K562 (cell line): ENCODE data around the gene SLC66A3. TPM values are rescaled to one million over a fixed set of nuclear protein-coding genes. Genes with fewer than 3 reads are reported as not detected.

Source experiments
- ATF6 ChIP-seq: sonication (generic); formaldehyde crosslinking; IDR thresholded peaks from 2 replicates; pipeline ENCODE4 v1.4.0; 2020; ENCODE audit warnings: mild to moderate bottlenecking, missing genetic modification reagents
- CTCF ChIP-seq, 3 experiments: IDR thresholded peaks in 2 of 3; conservative IDR thresholded peaks in 1 of 3; 2 replicates each; pipeline ENCODE4 v1.5.1; 2011 to 2012; ENCODE audit warnings: low read length in 3 of 3, mild to moderate bottlenecking in 3 of 3, control low read depth in 2 of 3, improper control_type of control experiment in 1 of 3, inconsistent platforms in 1 of 3, low read depth in 1 of 3, mixed read lengths in 1 of 3, moderate library complexity in 1 of 3; ENCODE audit not compliant: insufficient read depth in 2 of 3
- ELK3 ChIP-seq: fragments of 450-650 bp; formaldehyde crosslinking; IDR thresholded peaks from 2 replicates; pipeline ENCODE4 v1.4.0; 2020; ENCODE audit warnings: mild to moderate bottlenecking
- EP300 ChIP-seq: IDR thresholded peaks from 2 replicates; pipeline ENCODE4 v1.6.1; 2012; ENCODE audit warnings: low read length, improper control_type of control experiment
- HDAC3 ChIP-seq: fragments of 450-650 bp; IDR thresholded peaks from 2 replicates; pipeline ENCODE4 v1.6.1; 2018; ENCODE audit warnings: borderline replicate concordance, mild to moderate bottlenecking, moderate library complexity; ENCODE audit not compliant: partially characterized antibody
- HMGN3 ChIP-seq: IDR thresholded peaks from 2 replicates; pipeline ENCODE4 v1.6.1; 2011; ENCODE audit warnings: borderline replicate concordance, low read depth, mild to moderate bottlenecking, mixed read lengths, low read length; ENCODE audit not compliant: insufficient read length; ENCODE audit errors: extremely low read depth
- HSF4 ChIP-seq: fragments of 250-450 bp; sonication (Bioruptor Pico); IDR thresholded peaks from 2 replicates; pipeline ENCODE4 v2.1.2; 2022; ENCODE audit warnings: mild to moderate bottlenecking, moderate library complexity, borderline replicate concordance
- KAT8 ChIP-seq: fragments of 450-650 bp; IDR thresholded peaks from 2 replicates; pipeline ENCODE4 v1.6.1; 2016; ENCODE audit warnings: low read depth, mild to moderate bottlenecking
- KLF6 ChIP-seq: fragments of 250-450 bp; sonication (Bioruptor Pico); IDR thresholded peaks from 2 replicates; pipeline ENCODE4 v1.4.0; 2020; ENCODE audit warnings: mild to moderate bottlenecking, moderate library complexity, borderline replicate concordance
- MAX ChIP-seq: sonication (generic); formaldehyde crosslinking; IDR thresholded peaks from 2 replicates; pipeline ENCODE4 v1.9.0; 2022; ENCODE audit warnings: mild to moderate bottlenecking, missing genetic modification reagents
- PBX2 ChIP-seq, 2 experiments: IDR thresholded peaks in 1 of 2; conservative IDR thresholded peaks in 1 of 2; 2 replicates each; pipeline ENCODE4 v1.6.1; 2016; ENCODE audit warnings: low read depth in 2 of 2, mild to moderate bottlenecking in 1 of 2, missing compliant biosample characterization in 1 of 2, missing genetic modification characterization in 1 of 2, moderate library complexity in 1 of 2
- POLR2AphosphoS5 ChIP-seq: IDR thresholded peaks from 2 replicates; pipeline ENCODE4 v1.6.1; 2011; ENCODE audit warnings: mild to moderate bottlenecking, low read depth, low read length, moderate library complexity; ENCODE audit not compliant: control insufficient read depth, insufficient read depth
- TEAD4 ChIP-seq, 2 experiments: sonication (generic) in 1 of 2; formaldehyde crosslinking in 1 of 2; IDR thresholded peaks; 2 replicates each; pipeline versions ENCODE4 v1.6.1 to v1.8.0; 2012 to 2022; ENCODE audit warnings: borderline replicate concordance in 1 of 2, inconsistent platforms in 1 of 2, low read length in 1 of 2, mild to moderate bottlenecking in 1 of 2, missing genetic modification reagents in 1 of 2
- ZNF780A ChIP-seq: fragments of 250-450 bp; sonication (Bioruptor Pico); IDR thresholded peaks from 2 replicates; pipeline ENCODE4 v1.5.0; 2021; ENCODE audit warnings: mild to moderate bottlenecking
- polyA plus RNA-seq, 8 experiments: library from polyadenylated mRNA; depleted of rRNA in 4 of 8; stranded (reverse) in 5 of 8; unstranded in 3 of 8; fragments of >200 nt; fragmentation: Nextera tagmentation in 2 of 8; fragmentation: Illumina TruSeq in 1 of 8; extraction: Ambion mirVana in 2 of 8; extraction: Trizol in 1 of 8; gene quantifications; 2 replicates each; pipeline versions ENCODE4 v1.2.1 to v1.2.3, GENCODE V29; 2011 to 2014; ENCODE audit warnings: inconsistent platforms in 1 of 8, missing spikeins in 1 of 8
- total RNA-seq, 7 experiments: library from RNA; depleted of rRNA in 6 of 7; stranded (reverse); fragments of >200 nt in 6 of 7; fragmentation: Illumina TruSeq in 2 of 7; extraction: Trizol in 2 of 7; gene quantifications; 2 replicates each; pipeline versions ENCODE4 v1.2.1 to v1.2.3, GENCODE V29; 2011 to 2021; ENCODE audit warnings: low replicate concordance in 1 of 7
- TF ChIP-seq, protein P1 (sequence below): fragments of 250-450 bp; sonication (Bioruptor Pico); IDR thresholded peaks from 2 replicates; pipeline ENCODE4 v1.8.0; 2021; ENCODE audit warnings: moderate library complexity, mild to moderate bottlenecking, inconsistent platforms

Gene SLC66A3
- total and polyA plus RNA-seq, 9 of the 15 experiments (the other 6 are each of a cell fraction or from before 2014, with no cell fraction given) = 2.8 to 30.0 (median 9.1) TPM

DNA sequence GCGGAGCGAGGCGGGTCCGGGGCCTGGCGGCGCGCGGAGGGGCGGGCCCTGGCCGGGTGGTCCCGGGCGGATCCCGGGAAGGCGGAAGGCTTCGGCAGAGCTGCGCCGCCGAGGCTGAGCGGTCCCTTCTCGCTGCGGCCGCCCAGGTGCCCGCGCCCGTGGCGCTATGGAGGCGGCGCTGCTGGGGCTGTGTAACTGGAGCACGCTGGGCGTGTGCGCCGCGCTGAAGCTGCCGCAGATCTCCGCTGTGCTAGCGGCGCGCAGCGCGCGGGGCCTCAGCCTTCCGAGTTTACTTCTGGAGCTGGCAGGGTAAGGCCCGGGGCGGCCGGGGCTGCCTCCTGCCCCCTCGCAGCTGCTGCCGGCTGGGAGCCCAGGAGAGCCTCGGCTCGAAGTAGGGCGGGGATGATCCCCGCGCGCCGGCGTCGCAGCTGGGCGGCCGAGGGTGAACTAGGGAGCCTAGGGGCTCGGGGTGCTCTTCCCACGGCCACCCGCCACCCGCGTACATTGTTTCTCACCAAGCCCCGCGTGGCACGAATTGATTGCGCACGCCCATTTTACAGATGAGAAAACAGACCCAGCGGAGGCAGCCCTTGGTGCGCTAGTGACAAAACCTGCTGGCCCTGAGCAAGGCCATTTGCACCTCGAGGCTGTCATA is at the start of gene SLC66A3 (continued):
- TF ChIP-seq HDAC3 (no peak), ATF6 (CRISPR knock-in tag) (no peak), PBX2 (CRISPR knock-in tag; IDR thresholded peaks at IDR 0.05; ENCODE audit: low read depth) (no peak), PBX2 (tag; conservative IDR thresholded peaks at IDR 0.05; ENCODE audit: low read depth) (no peak), HSF4 (CRISPR knock-in tag) (no peak), KAT8 (no peak), ZNF780A (CRISPR knock-in tag) (no peak), TEAD4 (IDR thresholded peaks at IDR 0.05; ENCODE audit: low read length) (no peak), TEAD4 (CRISPR knock-in tag; IDR thresholded peaks at IDR 0.05; ENCODE audit: borderline replicate concordance) (peak; percentile 54; the same call in 1 of the 2 replicates), POLR2AphosphoS5 (peak; percentile 38; the same call in 1 of the 2 replicates), ELK3 (CRISPR knock-in tag) (no peak), HMGN3 (peak; percentile 41), MAX (peak; percentile 54; the same call in 1 of the 2 replicates), CTCF (IDR thresholded peaks at IDR 0.05 in 2 of 3, conservative IDR thresholded peaks at IDR 0.05 in 1 of 3; ENCODE audit: insufficient read depth in 2 of 3, low read depth in 1 of 3, low read length in 3 of 3) (peak in 2 of 3 experiments; percentile 15 to 16; a peak in 2 of 6 replicates), EP300 (no peak), KLF6 (CRISPR knock-in tag) (no peak)
- TF ChIP-seq, protein P1, sequence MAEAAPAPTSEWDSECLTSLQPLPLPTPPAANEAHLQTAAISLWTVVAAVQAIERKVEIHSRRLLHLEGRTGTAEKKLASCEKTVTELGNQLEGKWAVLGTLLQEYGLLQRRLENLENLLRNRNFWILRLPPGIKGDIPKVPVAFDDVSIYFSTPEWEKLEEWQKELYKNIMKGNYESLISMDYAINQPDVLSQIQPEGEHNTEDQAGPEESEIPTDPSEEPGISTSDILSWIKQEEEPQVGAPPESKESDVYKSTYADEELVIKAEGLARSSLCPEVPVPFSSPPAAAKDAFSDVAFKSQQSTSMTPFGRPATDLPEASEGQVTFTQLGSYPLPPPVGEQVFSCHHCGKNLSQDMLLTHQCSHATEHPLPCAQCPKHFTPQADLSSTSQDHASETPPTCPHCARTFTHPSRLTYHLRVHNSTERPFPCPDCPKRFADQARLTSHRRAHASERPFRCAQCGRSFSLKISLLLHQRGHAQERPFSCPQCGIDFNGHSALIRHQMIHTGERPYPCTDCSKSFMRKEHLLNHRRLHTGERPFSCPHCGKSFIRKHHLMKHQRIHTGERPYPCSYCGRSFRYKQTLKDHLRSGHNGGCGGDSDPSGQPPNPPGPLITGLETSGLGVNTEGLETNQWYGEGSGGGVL (CRISPR knock-in tag) = no peak
